ENCODE data around the gene FGFR3. TPM values are rescaled to one million over a fixed set of nuclear protein-coding genes. Genes with fewer than 3 reads are reported as not detected.

The FGFR3 gene
- total RNA-seq, 1 donor from 2014 or later: 44.3 TPM

GRCh38 chr4:1787411-1788077 lies 5.5 kb upstream of the FGFR3 start:
- Mint-ChIP-seq H3K9me3 (no peaks in the 10 kb centered on the region), H3K27ac (no peak overlapping the region), H3K4me1 (ENCODE audit: unreplicated experiment) (peaks cover 4% of the 10 kb centered on the region), H3K27me3 (peaks cover 9% of the 10 kb centered on the region), H3K36me3 (no peaks in the 10 kb centered on the region), H3K4me3 (no peak overlapping the region)
- no peak for DNase-seq (ENCODE audit: extremely low spot score, unreplicated experiment)
- TF ChIP-seq CTCF (conservative IDR thresholded peaks at IDR 0.05): no peak

- peaks cover 9% of the 10 kb centered on the region for H3K27me3 Mint-ChIP-seq
- H3K4me3 Mint-ChIP-seq: no peak overlapping the region
- H3K9me3 Mint-ChIP-seq: no peaks in the 10 kb centered on the region
- no peaks in the 10 kb centered on the region for H3K36me3 Mint-ChIP-seq
- no peak for DNase-seq (ENCODE audit: extremely low spot score, unreplicated experiment)
- no peak for TF ChIP-seq CTCF (conservative IDR thresholded peaks at IDR 0.05)
- H3K4me1 Mint-ChIP-seq (ENCODE audit: unreplicated experiment): peaks cover 4% of the 10 kb centered on the region
- H3K27ac Mint-ChIP-seq: no peak overlapping the region
Observed at GRCh38 chr4:1788254-1788973, 4.7 kb upstream of the FGFR3 start.

GRCh38 chr4:1789552-1789951 lies 3.5 kb upstream of the FGFR3 start:
- DNase-seq (ENCODE audit: extremely low spot score, unreplicated experiment): no peak
- H3K36me3 Mint-ChIP-seq: no peaks in the 10 kb centered on the region
- H3K27me3 Mint-ChIP-seq: peaks cover 9% of the 10 kb centered on the region
- no peak overlapping the region for H3K4me3 Mint-ChIP-seq
- no peaks in the 10 kb centered on the region for H3K9me3 Mint-ChIP-seq
- H3K4me1 Mint-ChIP-seq (ENCODE audit: unreplicated experiment): peaks cover 4% of the 10 kb centered on the region
- no peak for TF ChIP-seq CTCF (conservative IDR thresholded peaks at IDR 0.05)
- no peak overlapping the region for H3K27ac Mint-ChIP-seq

DNA sequence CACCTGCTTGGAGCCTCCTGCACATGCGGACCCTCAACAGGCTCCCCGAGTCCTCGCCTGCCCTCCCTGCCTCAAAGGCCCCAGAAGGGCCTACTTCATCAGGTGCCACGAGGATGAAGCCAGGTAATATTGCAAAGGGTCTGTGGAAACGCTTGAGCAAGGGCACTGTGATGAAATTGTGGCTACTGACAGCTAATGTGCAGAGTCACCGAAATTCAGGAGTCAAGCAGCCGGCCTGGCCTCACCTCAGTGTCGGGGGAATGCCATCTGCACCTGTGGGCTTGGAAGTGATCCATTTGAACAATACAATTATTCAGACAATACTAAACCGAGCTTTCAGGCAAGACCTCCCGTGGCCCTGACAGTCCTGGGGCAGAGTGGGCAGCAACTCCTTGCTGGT lies 3.1 kb upstream of the FGFR3 start:
- TF ChIP-seq CTCF (conservative IDR thresholded peaks at IDR 0.05): no peak
- H3K9me3 Mint-ChIP-seq: no peaks in the 10 kb centered on the region
- no peaks in the 10 kb centered on the region for H3K36me3 Mint-ChIP-seq
- no peak for DNase-seq (ENCODE audit: extremely low spot score, unreplicated experiment)
- H3K4me1 Mint-ChIP-seq (ENCODE audit: unreplicated experiment): peaks cover 4% of the 10 kb centered on the region
- no peak overlapping the region for H3K4me3 Mint-ChIP-seq
- peak overlapping the region; percentile 16 for H3K27ac Mint-ChIP-seq
- H3K27me3 Mint-ChIP-seq: peaks cover 9% of the 10 kb centered on the region

- Mint-ChIP-seq H3K4me3 (peak overlapping the region; percentile 74), H3K4me1 (ENCODE audit: unreplicated experiment) (peaks cover 4% of the 10 kb centered on the region), H3K27me3 (peaks cover 9% of the 10 kb centered on the region), H3K36me3 (no peaks in the 10 kb centered on the region), H3K27ac (peak overlapping the region; percentile 56), H3K9me3 (no peaks in the 10 kb centered on the region)
- no peak for TF ChIP-seq CTCF (conservative IDR thresholded peaks at IDR 0.05)
- no peak for DNase-seq (ENCODE audit: extremely low spot score, unreplicated experiment)
Observed at GRCh38 chr4:1792158-1792831, 798 bp upstream of the FGFR3 start.
